Prostate gland (tissue), 2 donors: ENCODE results near the gene USP37. TPM values are rescaled to one million over a fixed set of nuclear protein-coding genes. Genes with fewer than 3 reads are reported as not detected.

ENCODE experiments used
- DNase-seq: peaks from one replicate; pipeline ENCODE4 v3.0.0-alpha.2; 2019; ENCODE audit warnings: low spot score
- H3K27ac ChIP-seq, 2 donors: fragments of 200-600 bp; sonication (generic); 2 replicates each; pipeline ENCODE4 v1.5.1; 2017 to 2019
- H3K27me3 ChIP-seq: fragments of 200-600 bp; sonication (generic); replicated peaks from 2 replicates; pipeline ENCODE4 v1.5.1; 2019; ENCODE audit not compliant: insufficient read depth
- H3K36me3 ChIP-seq, 2 donors: fragments of 200-600 bp; sonication (generic); 1 replicate in 1 of 2; 2 replicates in 1 of 2; pipeline versions ENCODE4 v1.5.1 to v1.8.1; 2017 to 2019
- H3K4me1 ChIP-seq: fragments of 200-600 bp; sonication (generic); replicated peaks from 2 replicates; pipeline ENCODE4 v1.5.1; 2019
- H3K4me3 ChIP-seq, 2 donors: fragments of 200-600 bp; sonication (generic); 2 replicates each; pipeline ENCODE4 v1.5.1; 2017 to 2019
- H3K9me3 ChIP-seq: fragments of 200-600 bp; sonication (generic); 2 replicates; pipeline ENCODE4 v1.5.1; 2017
- POLR2A ChIP-seq: fragments of 450-650 bp; IDR thresholded peaks from one replicate; pipeline ENCODE4 v1.6.1; 2016; ENCODE audit warnings: antibody characterized with exemption, mild to moderate bottlenecking
- POLR2AphosphoS5 ChIP-seq: sonication (generic); formaldehyde crosslinking; IDR thresholded peaks from one replicate; pipeline ENCODE4 v1.6.1; 2017; ENCODE audit warnings: antibody characterized with exemption
- WGBS: methylation state at CpG from one replicate; pipeline ENCODE4 v1.1.5; 2018; 5-methylcytosine and 5-hydroxymethylcytosine counted together
- intact Hi-C: fragments of 100-400 bp; cut with DNase I; formaldehyde crosslinking; loops from one replicate; pipeline ENCODE4 v1.14.2; 2022
- total RNA-seq, 2 donors: library from RNA; depleted of rRNA; stranded (reverse); fragments of >200 nt; gene quantifications; one replicate each; pipeline ENCODE4 v1.1.0, GENCODE V29; 2016
- TF ChIP-seq, protein P1 (sequence below), 4 experiments: fragments of 200-600 bp in 2 of 4; fragments of 450-650 bp in 2 of 4; sonication (generic) in 2 of 4; IDR thresholded peaks; 1 replicate in 3 of 4; 2 replicates in 1 of 4; pipeline ENCODE4 v1.5.1; 2016 to 2019; ENCODE audit warnings: antibody characterized with exemption in 4 of 4, mild to moderate bottlenecking in 2 of 4, moderate library complexity in 2 of 4

The USP37 gene
- total RNA-seq, 2 donors from 2014 or later: 12.3 to 31.9 TPM

DNA sequence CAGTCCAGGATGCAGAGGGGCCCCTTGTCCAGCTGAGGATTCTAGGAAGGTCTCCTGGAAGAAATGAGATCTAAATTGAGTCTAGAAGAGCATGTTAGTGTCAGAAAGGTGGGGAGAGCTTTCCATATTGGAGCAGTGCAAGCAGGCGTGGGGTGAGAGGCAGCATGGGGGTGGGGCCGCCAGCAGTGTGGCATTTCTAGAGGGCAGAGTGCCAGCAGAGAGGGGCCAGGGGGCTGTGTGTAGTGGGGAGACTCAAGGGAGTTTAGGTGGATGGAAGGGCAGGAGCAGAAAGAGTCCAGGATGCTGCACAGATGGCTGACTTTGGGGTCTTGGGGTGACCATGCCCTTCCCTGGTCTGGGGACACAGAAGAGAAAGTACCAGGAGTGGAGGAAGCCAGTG lies 147.1 kb downstream of the USP37 start:
- H3K4me1 ChIP-seq: no peaks in the 10 kb centered on the region
- no peaks in the 10 kb centered on the region for H3K36me3 ChIP-seq
- intact Hi-C loops: no loop called here
- TF ChIP-seq, protein P1, sequence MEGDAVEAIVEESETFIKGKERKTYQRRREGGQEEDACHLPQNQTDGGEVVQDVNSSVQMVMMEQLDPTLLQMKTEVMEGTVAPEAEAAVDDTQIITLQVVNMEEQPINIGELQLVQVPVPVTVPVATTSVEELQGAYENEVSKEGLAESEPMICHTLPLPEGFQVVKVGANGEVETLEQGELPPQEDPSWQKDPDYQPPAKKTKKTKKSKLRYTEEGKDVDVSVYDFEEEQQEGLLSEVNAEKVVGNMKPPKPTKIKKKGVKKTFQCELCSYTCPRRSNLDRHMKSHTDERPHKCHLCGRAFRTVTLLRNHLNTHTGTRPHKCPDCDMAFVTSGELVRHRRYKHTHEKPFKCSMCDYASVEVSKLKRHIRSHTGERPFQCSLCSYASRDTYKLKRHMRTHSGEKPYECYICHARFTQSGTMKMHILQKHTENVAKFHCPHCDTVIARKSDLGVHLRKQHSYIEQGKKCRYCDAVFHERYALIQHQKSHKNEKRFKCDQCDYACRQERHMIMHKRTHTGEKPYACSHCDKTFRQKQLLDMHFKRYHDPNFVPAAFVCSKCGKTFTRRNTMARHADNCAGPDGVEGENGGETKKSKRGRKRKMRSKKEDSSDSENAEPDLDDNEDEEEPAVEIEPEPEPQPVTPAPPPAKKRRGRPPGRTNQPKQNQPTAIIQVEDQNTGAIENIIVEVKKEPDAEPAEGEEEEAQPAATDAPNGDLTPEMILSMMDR (IDR thresholded peaks at IDR 0.05): no peak
- TF ChIP-seq POLR2A (no peak), POLR2AphosphoS5 (no peak)
- 79% methylated on average over 2 of the region's 2 CpGs for WGBS
- no peak overlapping the region for H3K27ac ChIP-seq
- no peak for DNase-seq
- no peaks in the 10 kb centered on the region for H3K9me3 ChIP-seq
- H3K27me3 ChIP-seq: no peaks in the 10 kb centered on the region
- no peak overlapping the region for H3K4me3 ChIP-seq

DNA sequence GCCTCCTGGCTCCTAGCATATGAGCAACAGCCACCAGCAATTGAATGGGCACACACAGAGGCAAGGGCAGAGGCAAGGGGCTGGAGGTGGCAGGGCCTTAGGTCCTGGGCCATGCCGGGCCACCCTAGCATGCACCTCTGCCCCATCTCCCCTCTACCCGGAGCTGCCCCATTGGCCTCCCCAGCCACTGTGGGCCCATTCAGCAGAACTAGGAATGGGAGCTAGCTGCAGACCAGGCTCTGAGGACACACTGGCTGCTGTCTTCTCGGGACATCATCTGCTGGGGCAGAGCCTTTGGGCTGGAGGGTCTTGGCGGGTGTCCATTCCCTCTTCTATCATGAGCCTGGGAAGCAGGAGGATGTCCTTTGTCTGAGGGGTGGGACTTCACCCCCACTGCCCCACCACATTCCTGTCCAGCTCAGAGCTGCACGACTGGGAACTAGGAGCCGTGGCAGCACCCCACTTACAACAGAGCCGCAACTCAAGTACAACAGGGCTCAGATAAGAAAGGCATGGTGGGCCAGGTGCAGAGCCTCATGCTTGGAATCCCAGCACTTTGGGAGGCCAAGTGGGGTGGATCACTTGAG lies 148.4 kb downstream of the USP37 start:
- H3K9me3 ChIP-seq: no peaks in the 10 kb centered on the region
- no peaks in the 10 kb centered on the region for H3K4me1 ChIP-seq
- no peak overlapping the region for H3K4me3 ChIP-seq
- H3K36me3 ChIP-seq: no peaks in the 10 kb centered on the region
- intact Hi-C loops: no loop called here
- H3K27me3 ChIP-seq: no peaks in the 10 kb centered on the region
- no peak overlapping the region for H3K27ac ChIP-seq
- TF ChIP-seq POLR2A: no peak
- TF ChIP-seq, protein P1 (IDR thresholded peaks at IDR 0.05): no peak
- no peak for TF ChIP-seq POLR2AphosphoS5
- DNase-seq: no peak
- WGBS: 83% methylated on average over 7 of the region's 7 CpGs

DNA sequence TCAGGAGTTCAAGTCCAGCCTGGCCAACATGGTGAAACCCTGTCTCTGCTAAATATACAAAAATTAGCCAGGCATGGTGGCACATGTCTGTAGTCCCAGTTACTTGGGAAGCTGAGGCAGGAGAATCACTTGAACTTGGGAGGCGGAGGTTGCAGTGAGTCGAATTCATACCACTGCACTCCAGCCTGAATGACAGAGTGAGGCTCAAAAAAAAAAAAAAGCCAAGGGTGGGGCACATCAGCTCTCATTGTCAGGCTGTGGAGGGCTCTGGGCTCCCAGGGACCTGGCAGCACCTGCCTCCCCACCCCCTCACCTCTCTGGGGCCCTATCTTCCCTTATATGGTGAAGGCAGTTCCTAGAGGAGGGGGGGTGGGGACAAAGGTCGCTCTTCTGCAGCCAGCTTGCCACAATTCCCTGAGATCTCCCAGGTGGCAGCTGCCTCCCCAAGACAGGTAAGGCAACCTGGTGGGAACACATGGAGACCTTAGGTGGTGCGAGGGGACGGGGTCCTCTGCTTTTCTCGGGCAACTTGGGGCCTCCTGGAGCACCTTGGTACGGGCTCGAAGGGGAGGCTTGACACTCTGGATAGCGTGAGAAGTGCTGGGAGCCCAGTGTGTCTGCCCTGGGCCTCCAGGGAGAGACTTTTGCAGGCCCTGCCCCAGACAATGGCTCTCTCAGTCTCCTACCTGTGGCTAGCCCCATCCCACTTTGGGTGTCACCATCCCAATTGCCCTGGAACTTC lies 149.3 kb downstream of the USP37 start, which contains the start of gene VIL1:
VIL1 (plus strand) TSS at position 407 of the 742 bp plus-strand sequence. CDS start 4,656 bp downstream, outside the sequence.
- no peaks in the 10 kb centered on the region for H3K4me1 ChIP-seq
- H3K9me3 ChIP-seq: no peaks in the 10 kb centered on the region
- TF ChIP-seq, protein P1 (IDR thresholded peaks at IDR 0.05): no peak
- no peak for TF ChIP-seq POLR2AphosphoS5
- TF ChIP-seq POLR2A: no peak
- H3K27me3 ChIP-seq: no peaks in the 10 kb centered on the region
- DNase-seq: no peak
- H3K36me3 ChIP-seq: no peaks in the 10 kb centered on the region
- no peak within 1 kb of the TSS for H3K4me3 ChIP-seq
- intact Hi-C loops: no loop called here
- H3K27ac ChIP-seq: no peak within 1 kb of the TSS
- WGBS: 81% methylated on average over 8 of the region's 9 CpGs

DNA sequence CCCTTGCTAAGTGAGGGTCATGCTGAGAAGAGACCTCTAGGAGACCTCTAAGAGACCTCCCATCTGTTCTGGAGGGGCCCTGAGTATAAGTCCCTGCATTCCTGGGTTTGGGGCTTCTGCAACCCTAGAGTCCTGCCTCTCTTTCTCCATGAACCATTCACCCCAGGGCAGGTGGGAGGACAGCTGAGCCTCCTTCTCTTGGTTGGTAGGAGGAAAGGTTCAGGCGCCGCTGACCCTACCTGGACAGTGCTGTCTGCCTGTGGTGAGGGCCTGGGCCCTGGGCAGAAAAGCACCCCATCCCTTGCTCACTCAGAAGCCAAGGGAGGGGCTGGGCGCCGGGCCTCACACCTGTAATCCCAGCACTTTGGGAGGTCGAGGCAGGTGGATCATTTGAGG lies 149.8 kb downstream of the USP37 start:
- H3K4me3 ChIP-seq: no peak overlapping the region
- H3K27me3 ChIP-seq: no peaks in the 10 kb centered on the region
- H3K36me3 ChIP-seq: no peaks in the 10 kb centered on the region
- WGBS: 96% methylated on average over 5 of the region's 5 CpGs
- intact Hi-C loops: no loop called here
- DNase-seq: no peak
- TF ChIP-seq POLR2A (no peak), POLR2AphosphoS5 (no peak)
- TF ChIP-seq, protein P1 (IDR thresholded peaks at IDR 0.05): no peak
- H3K4me1 ChIP-seq: no peaks in the 10 kb centered on the region
- no peak overlapping the region for H3K27ac ChIP-seq
- no peaks in the 10 kb centered on the region for H3K9me3 ChIP-seq

DNA sequence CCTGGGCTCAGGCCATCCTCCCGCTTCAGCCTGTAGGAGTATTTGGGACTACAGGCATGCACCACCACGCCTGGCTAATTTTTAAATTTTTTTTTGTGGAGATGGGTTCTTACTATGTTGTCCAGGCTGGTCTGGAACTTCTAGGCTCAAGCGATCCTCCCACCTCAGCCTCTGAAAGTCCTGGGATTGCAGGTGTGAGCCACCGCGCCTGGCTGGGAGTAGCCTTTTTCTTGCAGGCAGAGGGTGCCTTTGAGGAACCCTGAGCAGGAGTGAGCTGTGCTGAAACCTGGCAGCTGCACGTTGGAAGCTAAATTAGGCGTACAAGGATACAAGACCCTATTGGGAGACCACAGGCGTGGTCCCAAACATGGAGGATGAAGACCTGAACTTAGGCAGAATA lies 160.4 kb downstream of the USP37 start:
- Histone ChIP-seq H3K4me3 (no peak overlapping the region), H3K4me1 (peaks cover 15% of the 10 kb centered on the region), H3K27me3 (no peaks in the 10 kb centered on the region), H3K27ac (peak overlapping the region; percentile 92 to 99), H3K36me3 (peaks cover 4 to 14% of the 10 kb centered on the region in 2 donors), H3K9me3 (no peaks in the 10 kb centered on the region)
- DNase-seq: no peak
- WGBS: 75% methylated on average over 8 of the region's 8 CpGs
- intact Hi-C loops: loop anchor here (2.0 to 5.0 kb wide), 3 partner anchors 45 to 159 kb away; no protein-coding TSS in a partner anchor
- no peak for TF ChIP-seq POLR2A
- TF ChIP-seq, protein P1 (IDR thresholded peaks at IDR 0.05): no peak
- no peak for TF ChIP-seq POLR2AphosphoS5
